AG10803 (cell line): ENCODE data around the gene IRF2.

Source experiments
- DNase-seq: peaks from one replicate; pipeline ENCODE4 v3.0.0; 2010; ENCODE audit warnings: low read depth
- H3K4me3 ChIP-seq: 2 replicates; pipeline ENCODE4 v1.5.1; 2011; ENCODE audit warnings: mild to moderate bottlenecking, low read length, control low read depth
- CTCF ChIP-seq: conservative IDR thresholded peaks from 2 replicates; pipeline ENCODE4 v1.5.1; 2011; ENCODE audit warnings: mild to moderate bottlenecking, low read length, control low read depth, inconsistent platforms

IRF2 gene

GRCh38 chr4:184402239-184402638 is 72.1 kb downstream of the IRF2 start:
- H3K4me3 ChIP-seq: no peak overlapping the region

GRCh38 chr4:184401397-184402171 is 72.8 kb downstream of the IRF2 start:
- no peak overlapping the region for H3K4me3 ChIP-seq
- TF ChIP-seq CTCF: no peak
- DNase-seq: no peak

More at GRCh38 chr4:184402239-184402638, 72.1 kb downstream of the IRF2 start:
- no peak for TF ChIP-seq CTCF
- no peak for DNase-seq

- no peak for DNase-seq
- TF ChIP-seq CTCF: no peak
These were observed 73.5 kb downstream of the IRF2 start for GRCh38 chr4:184400891-184401290.

GRCh38 chr4:184400375-184400870 is 73.9 kb downstream of the IRF2 start:
- peak; percentile 93 for DNase-seq
- no peak overlapping the region for H3K4me3 ChIP-seq
- TF ChIP-seq CTCF: peak; percentile 54

More at GRCh38 chr4:184400891-184401290, 73.5 kb downstream of the IRF2 start:
- no peak overlapping the region for H3K4me3 ChIP-seq

- no peak overlapping the region for H3K4me3 ChIP-seq
- no peak for TF ChIP-seq CTCF
- no peak for DNase-seq
These were observed 74.8 kb downstream of the IRF2 start for GRCh38 chr4:184399512-184399908.

- TF ChIP-seq CTCF: no peak
- DNase-seq: no peak
- H3K4me3 ChIP-seq: no peak overlapping the region
These were observed 75.4 kb downstream of the IRF2 start for GRCh38 chr4:184398741-184399511.
